GM21528 (cell line): ENCODE data around the gene PSEN2.

Experiments used
- ATAC-seq: cut with Tn5 transposase; IDR thresholded peaks from one replicate; pipeline ENCODE4 v1.9.1; 2021; ENCODE audit warnings: mild to moderate bottlenecking, moderate library complexity; ENCODE audit not compliant: unreplicated experiment, low FRiP score

PSEN2 gene

GRCh38 chr1:226863446-226863845 is 7.0 kb upstream of the PSEN2 start:
- no peak for ATAC-seq

- no peak for ATAC-seq
These were observed 6.1 kb upstream of the PSEN2 start for GRCh38 chr1:226864311-226864710.

GRCh38 chr1:226865590-226865989 is 4.8 kb upstream of the PSEN2 start:
- no peak for ATAC-seq

GRCh38 chr1:226867461-226868054 is 2.9 kb upstream of the PSEN2 start:
- no peak for ATAC-seq

GRCh38 chr1:226868726-226869125 is 1.7 kb upstream of the PSEN2 start:
- no peak for ATAC-seq

GRCh38 chr1:226870026-226870400 is 403 bp upstream of the PSEN2 start:
- ATAC-seq: no peak

- no peak for ATAC-seq
These were observed 1.4 kb downstream of the PSEN2 start for GRCh38 chr1:226871636-226872327.

GRCh38 chr1:226872437-226872836 is 2.0 kb downstream of the PSEN2 start:
- ATAC-seq: no peak

- no peak for ATAC-seq
These were observed 3.6 kb downstream of the PSEN2 start for GRCh38 chr1:226873771-226874578.

GRCh38 chr1:226874579-226875425 is 4.4 kb downstream of the PSEN2 start:
- no peak for ATAC-seq

GRCh38 chr1:226875641-226876295 is 5.4 kb downstream of the PSEN2 start:
- no peak for ATAC-seq

- ATAC-seq: no peak
These were observed 7.3 kb downstream of the PSEN2 start for GRCh38 chr1:226877669-226878068.

- no peak for ATAC-seq
These were observed 10.2 kb downstream of the PSEN2 start for GRCh38 chr1:226880372-226881287.

GRCh38 chr1:226881515-226882185 is 11.2 kb downstream of the PSEN2 start:
- no peak for ATAC-seq

- ATAC-seq: peak; percentile 2
These were observed 11.8 kb downstream of the PSEN2 start for GRCh38 chr1:226882187-226882586.

- peak; percentile 98 for ATAC-seq
These were observed 12.4 kb downstream of the PSEN2 start for GRCh38 chr1:226882631-226883409.

- no peak for ATAC-seq
These were observed 13.2 kb downstream of the PSEN2 start for GRCh38 chr1:226883630-226884029.

GRCh38 chr1:226884116-226884625 is 13.8 kb downstream of the PSEN2 start:
- ATAC-seq: no peak
